Fibroblast of skin of right quadriceps (primary cell): ENCODE data around the gene RAB3GAP1.
A peak's percentile ranks its signal among the peaks of the same experiment; 100 is the strongest.

ENCODE experiments used
- DNase-seq: peaks from one replicate; pipeline ENCODE4 v3.0.0-alpha.2; 2013

Gene RAB3GAP1

GRCh38 chr2:135169900-135170753 lies 118.0 kb downstream of the RAB3GAP1 start:
- DNase-seq, result no peak

DNA sequence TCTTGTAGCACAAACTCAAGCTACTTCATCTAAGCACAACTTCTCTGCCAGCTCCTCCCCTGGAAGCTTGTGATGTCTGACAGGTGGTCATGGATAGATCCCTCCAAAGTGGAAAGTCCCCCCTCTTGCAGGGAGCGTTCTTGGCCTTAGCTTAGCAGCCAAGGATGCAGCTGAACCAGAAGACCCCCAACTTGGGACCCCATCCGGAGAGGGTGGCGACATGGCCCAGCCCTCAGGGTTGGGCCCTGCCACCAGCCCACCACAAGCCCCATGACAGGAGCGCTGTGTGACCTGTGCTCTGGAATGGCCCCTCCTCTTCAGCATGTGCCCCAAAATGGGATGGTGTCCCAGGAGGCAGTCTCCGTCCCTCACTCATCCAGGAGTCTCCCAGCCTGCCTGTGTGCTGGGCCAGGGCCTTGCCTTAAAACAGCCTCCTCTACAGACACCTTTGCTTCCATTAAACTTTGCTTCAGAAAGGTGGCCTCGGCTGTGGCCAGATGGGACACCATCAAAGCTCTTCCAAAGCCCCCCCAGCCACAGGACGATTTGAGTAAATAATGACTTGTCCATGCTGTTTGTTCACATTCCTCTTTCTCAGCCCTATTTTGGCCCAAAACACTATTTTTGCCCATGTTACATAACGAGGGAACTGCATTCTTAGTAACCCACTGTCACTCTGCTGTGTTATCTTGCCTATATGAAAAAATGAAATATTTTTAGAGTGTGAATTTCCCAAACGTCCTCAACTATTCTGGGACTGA lies 122.1 kb downstream of the RAB3GAP1 start:
- DNase-seq, result no peak

DNA sequence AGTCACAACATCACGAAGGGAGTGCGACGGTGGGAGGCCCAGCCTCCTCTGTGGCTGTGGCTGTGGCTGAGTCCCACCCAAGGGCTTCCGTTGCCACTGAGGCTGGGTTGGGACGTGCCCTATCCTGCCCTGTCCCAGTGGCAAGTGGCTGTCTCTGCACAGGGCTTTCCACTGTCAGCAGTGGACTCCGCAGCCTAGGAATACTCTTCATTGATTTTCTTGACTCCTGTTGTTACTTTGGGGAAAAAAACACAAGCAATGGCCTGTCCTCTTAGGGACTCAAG lies 122.7 kb downstream of the RAB3GAP1 start:
- DNase-seq, result no peak

DNA sequence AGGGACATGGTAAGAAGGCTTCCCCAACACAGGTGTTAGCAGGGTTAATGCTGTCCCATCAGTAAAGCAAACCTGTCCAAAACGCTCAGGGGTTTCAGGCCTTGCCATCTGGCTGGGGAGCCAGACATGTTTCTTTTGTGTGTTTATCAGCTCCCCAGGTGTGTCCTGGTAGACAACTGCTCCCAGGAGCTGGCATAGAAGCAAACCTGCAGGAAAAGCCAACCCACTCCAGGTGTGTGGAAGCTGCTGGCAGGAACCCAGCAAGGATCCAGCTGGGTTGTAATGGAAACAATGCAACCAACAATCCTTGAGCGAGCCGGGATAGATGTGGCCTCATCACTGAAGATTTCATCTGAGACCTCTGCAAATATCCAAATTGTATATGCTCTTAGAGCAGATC lies 123.1 kb downstream of the RAB3GAP1 start:
- no peak for DNase-seq

GRCh38 chr2:135179689-135180088 lies 127.6 kb downstream of the RAB3GAP1 start:
- no peak for DNase-seq

- DNase-seq, result no peak
Observed at GRCh38 chr2:135182190-135182589, 130.1 kb downstream of the RAB3GAP1 start.

GRCh38 chr2:135182601-135183000 lies 130.5 kb downstream of the RAB3GAP1 start:
- DNase-seq, result no peak

DNA sequence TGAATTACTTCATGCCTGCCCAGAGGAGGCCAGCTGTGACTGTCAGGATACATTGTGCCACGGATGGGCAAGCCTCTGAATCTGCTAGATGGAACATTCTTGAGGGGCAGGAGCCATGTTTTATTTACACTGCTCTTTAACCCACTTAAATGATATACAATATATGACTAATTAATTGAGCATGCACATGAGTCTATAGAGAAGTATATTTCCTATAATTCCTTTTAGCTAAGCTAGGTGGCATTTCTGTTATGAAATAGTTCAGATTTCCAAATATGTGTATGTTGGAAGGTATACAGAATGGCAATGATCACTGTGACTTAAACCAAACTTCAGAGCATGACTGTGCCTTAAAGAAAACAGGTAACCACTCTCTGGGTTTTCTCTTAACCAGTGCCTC lies 131.7 kb downstream of the RAB3GAP1 start:
- peak; percentile 27 for DNase-seq

DNA sequence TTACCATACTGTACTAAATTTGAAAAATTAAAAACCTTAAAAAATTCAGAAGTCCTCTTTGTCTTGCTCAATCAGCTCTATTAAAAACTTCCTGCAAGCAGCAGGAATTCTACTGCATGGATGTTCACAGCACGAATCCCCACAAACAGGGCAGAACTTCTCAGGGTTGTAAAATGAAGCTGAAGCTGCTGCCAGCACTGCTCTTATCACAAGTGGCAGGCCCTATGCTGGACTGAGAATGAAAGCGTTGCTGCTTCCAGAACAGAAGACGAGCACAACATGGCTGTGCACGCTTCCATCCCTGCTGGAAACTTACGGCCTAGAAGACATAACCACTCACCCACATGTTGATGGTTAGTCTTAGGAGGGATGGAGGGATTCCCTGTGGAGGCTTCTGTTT lies 134.0 kb downstream of the RAB3GAP1 start:
- DNase-seq, result no peak

DNA sequence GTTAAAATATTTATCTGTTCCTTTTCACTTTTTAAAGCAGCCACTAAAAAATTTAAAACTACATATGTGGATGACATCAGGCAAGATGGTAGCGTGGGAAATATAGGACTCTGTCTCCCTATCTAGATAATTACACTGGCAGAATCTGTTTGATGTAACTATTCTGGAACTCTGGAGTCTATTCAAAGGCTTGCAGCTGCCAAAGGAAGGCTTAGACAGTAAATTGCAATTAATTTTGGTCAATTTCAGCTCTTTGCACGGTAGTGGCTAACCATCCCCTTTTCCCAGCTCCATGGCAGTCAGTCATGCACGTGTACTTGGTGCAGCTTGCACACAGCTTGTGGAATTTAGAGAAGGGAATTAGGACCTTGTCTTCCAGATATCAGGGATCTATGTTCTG lies 135.2 kb downstream of the RAB3GAP1 start:
- DNase-seq, result no peak

DNA sequence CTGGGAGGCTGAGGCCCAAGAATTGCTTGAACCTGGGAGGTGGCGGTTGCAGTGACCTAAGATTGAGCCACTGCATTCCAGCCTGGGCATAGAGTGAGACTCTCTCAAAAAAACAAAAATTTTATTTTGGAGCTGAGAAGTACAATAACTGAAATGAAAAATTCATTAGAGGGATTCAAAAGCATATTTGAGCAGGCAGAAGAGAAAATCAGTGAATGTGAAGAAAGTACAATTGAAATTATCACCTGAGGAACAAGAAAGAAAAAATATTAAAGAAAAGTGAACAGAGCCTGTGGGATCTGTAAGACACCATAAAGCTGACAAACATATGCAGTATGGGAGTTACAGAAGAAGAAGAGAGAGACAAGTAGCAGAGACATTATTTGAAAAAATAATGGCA lies 137.1 kb downstream of the RAB3GAP1 start:
- no peak for DNase-seq

GRCh38 chr2:135190799-135191198 lies 138.7 kb downstream of the RAB3GAP1 start:
- DNase-seq, result peak; percentile 8

GRCh38 chr2:135198481-135198880 lies 146.4 kb downstream of the RAB3GAP1 start:
- DNase-seq, result no peak

DNA sequence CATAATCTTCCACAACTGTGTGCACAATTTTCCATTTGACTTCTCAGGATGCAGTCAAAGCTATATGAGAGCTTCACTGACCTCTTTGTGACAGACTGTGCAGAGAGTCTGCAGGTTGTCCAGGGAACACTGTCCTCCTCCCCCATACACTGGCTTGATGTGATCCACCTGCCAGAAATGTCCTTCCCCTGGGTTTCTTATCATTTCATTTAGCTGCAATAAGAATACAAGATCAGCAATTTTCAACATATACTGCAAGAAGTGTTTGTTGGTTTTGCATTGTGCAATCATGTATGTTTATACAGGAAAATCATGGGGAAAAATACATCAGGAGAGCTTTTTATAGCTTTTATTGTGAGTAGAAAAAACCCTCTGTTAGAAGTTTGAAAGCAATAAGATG lies 150.7 kb downstream of the RAB3GAP1 start:
- DNase-seq, result no peak

- DNase-seq, result no peak
Observed at GRCh38 chr2:135203944-135204343, 151.9 kb downstream of the RAB3GAP1 start.

DNA sequence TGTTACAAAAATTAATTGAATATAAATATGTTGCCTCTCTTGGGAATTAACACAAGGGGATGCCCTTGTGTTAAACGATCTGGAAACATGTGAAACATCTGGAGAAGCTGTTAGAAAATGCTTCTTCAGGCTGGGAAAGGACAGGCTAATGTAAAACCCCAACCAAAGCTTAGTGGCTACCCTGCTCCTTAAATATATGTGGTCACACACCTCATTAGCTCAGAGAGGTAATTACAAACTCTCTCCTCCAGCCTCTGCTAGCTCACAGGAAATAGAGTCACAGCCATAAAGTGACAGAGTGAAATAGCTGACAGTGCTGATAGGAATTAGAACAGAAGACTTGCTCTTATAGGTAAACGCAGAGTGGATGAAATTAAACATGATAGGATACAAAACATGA lies 155.9 kb downstream of the RAB3GAP1 start:
- DNase-seq, result peak; percentile 5

GRCh38 chr2:135212757-135213156 lies 160.7 kb downstream of the RAB3GAP1 start:
- DNase-seq, result no peak

DNA sequence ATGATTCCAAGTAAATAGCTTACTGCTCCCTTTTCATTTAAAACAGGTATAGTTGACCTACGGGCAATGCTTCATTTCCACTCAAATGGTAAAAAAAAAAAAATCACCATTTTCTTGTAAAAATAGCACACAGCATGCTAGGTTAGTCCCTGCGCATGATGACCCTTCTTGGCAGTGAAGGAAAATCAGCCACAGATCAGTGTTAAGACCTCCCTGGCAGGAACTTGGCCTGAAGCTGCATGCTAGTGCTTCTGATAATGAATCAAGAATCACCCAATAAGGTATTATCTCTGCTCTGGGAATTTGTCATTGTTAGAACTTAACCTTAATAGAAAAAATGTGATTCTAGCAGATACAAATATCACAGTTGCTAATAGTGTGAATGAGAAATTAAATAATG lies 166.3 kb downstream of the RAB3GAP1 start:
- DNase-seq, result no peak

DNA sequence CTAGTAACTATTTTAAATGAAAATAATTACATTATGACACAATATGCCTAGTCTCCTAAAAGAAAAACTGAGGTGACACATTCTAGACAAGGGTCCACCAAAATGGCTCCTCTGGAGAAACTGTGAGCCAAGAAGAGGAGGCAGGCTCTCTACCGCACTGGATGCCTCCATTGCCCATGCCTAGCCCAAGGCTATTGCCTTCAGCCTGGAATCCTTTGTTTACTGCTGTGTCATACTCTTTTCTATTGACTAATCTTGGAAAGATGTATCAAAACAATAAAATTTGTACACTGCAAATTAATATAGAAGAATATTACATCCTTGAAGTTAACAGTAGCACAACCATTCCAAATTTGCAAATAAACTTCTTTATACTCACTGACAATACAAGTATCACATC lies 167.1 kb downstream of the RAB3GAP1 start:
- no peak for DNase-seq
